ENCODE data around the gene ZDHHC22. TPM values are rescaled to one million over a fixed set of nuclear protein-coding genes. Genes with fewer than 3 reads are reported as not detected.

Gene ZDHHC22
- total RNA-seq, 2 experiments from 2014 or later = not detected

GRCh38 chr14:77110286-77110685 is 31.3 kb downstream of the ZDHHC22 start:
- intact Hi-C loops (cut with DNase I, micrococcal nuclease) = no loop called here
- H3K36me3 Mint-ChIP-seq (ENCODE audit: low read depth) = peaks cover 42% of the 10 kb centered on the region
- ChIA-PET CTCF (interaction anchor here (1.3 to 2.0 kb wide), 7 partner anchors 10 to 40 kb away, joined by 4 to 10 read pairs (median 4); no protein-coding TSS in a partner anchor), POLR2A (no interaction called here)
- H3K4me1 Mint-ChIP-seq = no peaks in the 10 kb centered on the region
- DNase-seq (no peak), ATAC-seq (no peak)
- H3K4me3 Mint-ChIP-seq = no peak overlapping the region
- no peaks in the 10 kb centered on the region for H3K27me3 Mint-ChIP-seq
- H3K9me3 Mint-ChIP-seq (ENCODE audit: low read depth) = no peaks in the 10 kb centered on the region
- H3K27ac Mint-ChIP-seq = no peak overlapping the region

DNA sequence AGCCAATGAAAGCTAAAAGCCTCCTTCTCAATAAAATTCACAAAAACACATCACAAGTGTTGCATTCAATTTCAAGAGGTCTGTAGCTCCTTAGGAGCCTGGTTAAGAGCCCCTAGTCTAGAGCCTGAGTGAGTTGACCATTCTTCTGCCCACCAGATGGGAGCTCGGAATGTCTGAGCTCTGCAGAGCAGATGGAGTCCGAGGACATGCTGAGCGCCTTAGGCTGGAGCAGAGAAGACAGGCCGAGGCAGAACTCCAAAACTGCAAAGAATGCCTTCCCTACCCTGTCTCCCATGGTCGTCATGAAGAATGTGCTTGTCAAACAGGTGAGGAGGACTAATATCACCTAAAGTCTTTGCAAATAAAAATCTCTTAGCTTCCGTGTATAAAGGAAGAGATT is 31.9 kb downstream of the ZDHHC22 start:
- Mint-ChIP-seq H3K27ac (no peak overlapping the region), H3K4me3 (no peak overlapping the region), H3K27me3 (no peaks in the 10 kb centered on the region), H3K36me3 (ENCODE audit: low read depth) (peaks cover 38% of the 10 kb centered on the region), H3K4me1 (no peaks in the 10 kb centered on the region), H3K9me3 (ENCODE audit: low read depth) (no peaks in the 10 kb centered on the region)
- CTCF ChIA-PET = interaction anchor here (1.1 to 2.0 kb wide), 5 partner anchors 10 to 334 kb away, joined by 3 to 10 read pairs (median 4); no protein-coding TSS in a partner anchor
- intact Hi-C loops (cut with DNase I, micrococcal nuclease) = no loop called here
- DNase-seq (no peak), ATAC-seq (no peak)
- POLR2A ChIA-PET = no interaction called here

- Mint-ChIP-seq H3K9me3 (ENCODE audit: low read depth) (no peaks in the 10 kb centered on the region), H3K27ac (no peak overlapping the region), H3K4me3 (no peak overlapping the region), H3K36me3 (ENCODE audit: low read depth) (peaks cover 38% of the 10 kb centered on the region), H3K27me3 (no peaks in the 10 kb centered on the region), H3K4me1 (no peaks in the 10 kb centered on the region)
- DNase-seq (no peak), ATAC-seq (no peak)
- ChIA-PET CTCF (interaction anchor here (1.1 to 1.8 kb wide), 4 partner anchors 9 to 335 kb away, joined by 3 to 10 read pairs (median 4); no protein-coding TSS in a partner anchor), POLR2A (interaction anchor here (0.9 kb wide), 1 partner anchor 16 kb away, joined by 4 read pairs; no protein-coding TSS in a partner anchor)
- intact Hi-C loops (cut with DNase I, micrococcal nuclease) = no loop called here
Observed at GRCh38 chr14:77108753-77109152, 32.8 kb downstream of the ZDHHC22 start.

DNA sequence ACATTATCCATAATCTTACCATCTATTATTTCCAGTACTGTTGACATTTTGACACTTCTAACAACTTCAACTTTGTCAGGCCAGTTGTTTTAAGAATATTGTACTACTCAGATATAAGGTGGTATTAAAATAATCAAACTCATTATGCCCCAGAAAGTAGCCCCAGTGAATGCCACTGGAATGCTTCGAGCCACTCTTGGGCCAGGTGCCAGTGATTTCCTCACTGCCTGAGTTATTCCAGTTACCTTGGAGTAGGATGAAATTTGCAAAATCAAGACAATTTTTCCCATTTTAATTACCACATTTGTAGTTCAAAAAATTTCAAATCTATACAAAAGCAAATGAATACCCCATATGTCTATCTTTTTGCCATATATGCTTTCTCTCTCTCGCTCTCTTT is 34.4 kb downstream of the ZDHHC22 start:
- Mint-ChIP-seq H3K36me3 (ENCODE audit: low read depth) (peaks cover 31% of the 10 kb centered on the region), H3K4me1 (no peaks in the 10 kb centered on the region), H3K27ac (no peak overlapping the region), H3K27me3 (no peaks in the 10 kb centered on the region), H3K4me3 (no peak overlapping the region), H3K9me3 (ENCODE audit: low read depth) (no peaks in the 10 kb centered on the region)
- DNase-seq (no peak), ATAC-seq (no peak)
- ChIA-PET POLR2A (no interaction called here), CTCF (interaction anchor here (0.8 kb wide), 1 partner anchor 18 kb away, joined by 4 read pairs; no protein-coding TSS in a partner anchor)
- intact Hi-C loops (cut with DNase I, micrococcal nuclease) = no loop called here

DNA sequence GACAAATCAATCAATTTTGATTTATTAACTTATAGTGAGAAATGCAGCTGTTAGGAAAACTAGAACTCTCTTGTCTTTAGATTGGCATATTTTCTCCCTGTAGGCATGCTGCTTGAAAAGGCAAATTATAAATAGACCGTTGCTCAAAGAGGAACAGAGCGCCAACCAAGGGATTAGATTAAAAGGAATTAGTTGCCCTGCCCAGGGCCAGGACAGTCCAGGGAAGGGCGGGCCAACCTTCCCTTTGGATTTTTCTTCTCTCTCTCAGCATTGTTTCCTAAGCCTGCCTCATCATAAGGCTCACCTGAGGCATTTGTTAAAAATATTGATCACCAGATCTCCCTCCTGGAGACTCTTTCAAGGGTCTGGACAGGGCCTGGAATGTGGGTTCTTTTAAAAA is 34.9 kb downstream of the ZDHHC22 start:
- H3K4me3 Mint-ChIP-seq = no peak overlapping the region
- no peak overlapping the region for H3K27ac Mint-ChIP-seq
- H3K4me1 Mint-ChIP-seq = no peaks in the 10 kb centered on the region
- H3K9me3 Mint-ChIP-seq (ENCODE audit: low read depth) = no peaks in the 10 kb centered on the region
- H3K27me3 Mint-ChIP-seq = no peaks in the 10 kb centered on the region
- DNase-seq (no peak), ATAC-seq (no peak)
- intact Hi-C loops (cut with DNase I, micrococcal nuclease) = no loop called here
- H3K36me3 Mint-ChIP-seq (ENCODE audit: low read depth) = peaks cover 28% of the 10 kb centered on the region
- ChIA-PET CTCF (interaction anchor here (1.3 to 2.2 kb wide), 2 partner anchors 11 to 14 kb away, joined by 4 to 8 read pairs; no protein-coding TSS in a partner anchor), POLR2A (no interaction called here)

DNA sequence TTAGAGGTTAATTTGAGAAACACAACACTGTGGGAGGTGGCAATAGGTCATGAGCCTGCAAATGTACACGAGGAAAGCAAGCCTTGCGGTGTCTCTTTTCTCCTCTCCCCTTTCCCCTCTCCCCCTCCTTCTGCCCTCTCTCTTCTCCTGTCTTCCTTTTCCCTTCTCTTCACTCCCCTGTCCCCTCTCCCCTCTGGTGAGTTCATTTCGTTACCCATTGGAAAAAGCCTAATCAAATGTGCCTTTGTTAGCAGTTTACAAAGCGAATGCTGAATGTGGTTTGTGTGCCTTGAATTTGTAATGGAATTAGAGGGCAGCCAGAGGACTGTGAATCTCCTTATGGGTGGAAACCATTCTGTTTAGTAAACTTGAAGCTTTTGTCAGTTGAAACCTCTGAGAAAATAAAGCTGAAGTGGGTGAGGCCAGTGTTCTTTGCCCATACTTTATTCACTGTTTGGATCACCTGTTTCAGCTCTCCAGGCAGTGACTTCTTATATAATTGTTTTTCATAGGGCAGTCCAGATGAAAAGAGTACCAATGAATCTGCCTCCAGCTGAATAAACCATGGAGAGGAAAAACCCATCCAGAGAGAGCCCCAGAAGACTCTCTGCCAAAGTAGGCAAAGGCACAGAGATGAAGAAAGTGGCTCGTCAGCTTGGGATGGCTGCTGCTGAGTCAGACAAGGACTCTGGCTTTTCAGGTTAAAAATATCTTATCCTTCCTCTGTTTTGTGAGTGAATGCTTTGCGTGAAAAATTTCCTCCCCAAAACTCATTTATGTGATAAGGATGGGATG is 36.2 kb downstream of the ZDHHC22 start:
- DNase-seq (no peak), ATAC-seq (no peak)
- CTCF ChIA-PET = interaction anchor here (1.2 to 2.2 kb wide), 5 partner anchors 10 to 230 kb away, joined by 4 to 8 read pairs (median 4); no protein-coding TSS in a partner anchor
- Mint-ChIP-seq H3K4me3 (no peak overlapping the region), H3K27ac (no peak overlapping the region), H3K4me1 (peaks cover 11% of the 10 kb centered on the region), H3K9me3 (ENCODE audit: low read depth) (no peaks in the 10 kb centered on the region), H3K27me3 (no peaks in the 10 kb centered on the region), H3K36me3 (ENCODE audit: low read depth) (peaks cover 23% of the 10 kb centered on the region)
- intact Hi-C loops (cut with DNase I, micrococcal nuclease) = no loop called here
- POLR2A ChIA-PET = no interaction called here

DNA sequence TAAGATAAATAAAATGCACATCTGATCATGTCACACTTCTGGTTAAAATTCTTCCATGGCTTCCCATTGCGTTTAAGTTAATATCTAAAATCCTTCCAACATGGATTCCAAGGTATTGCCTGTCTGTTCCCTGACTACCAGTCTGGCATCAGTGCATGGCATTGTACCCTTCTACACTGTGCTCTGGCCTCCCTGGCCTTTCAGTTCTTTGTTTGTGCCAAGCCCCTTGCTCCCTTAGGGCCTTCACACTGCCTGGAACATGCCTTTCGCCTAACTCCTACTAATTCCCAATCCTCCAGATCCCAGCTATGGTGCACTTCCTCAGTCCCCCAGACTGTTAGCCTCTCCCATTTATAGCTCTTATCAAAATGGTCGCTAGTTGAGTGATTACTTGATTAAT is 37.2 kb downstream of the ZDHHC22 start:
- H3K27ac Mint-ChIP-seq = no peak overlapping the region
- ATAC-seq (no peak), DNase-seq (no peak)
- CTCF ChIA-PET = interaction anchor here (0.6 to 2.2 kb wide), 6 partner anchors 9 to 267 kb away, joined by 3 to 8 read pairs (median 4); no protein-coding TSS in a partner anchor
- peaks cover 20% of the 10 kb centered on the region for H3K36me3 Mint-ChIP-seq (ENCODE audit: low read depth)
- no peaks in the 10 kb centered on the region for H3K27me3 Mint-ChIP-seq
- no peaks in the 10 kb centered on the region for H3K9me3 Mint-ChIP-seq (ENCODE audit: low read depth)
- H3K4me1 Mint-ChIP-seq = peaks cover 16% of the 10 kb centered on the region
- POLR2A ChIA-PET = no interaction called here
- H3K4me3 Mint-ChIP-seq = no peak overlapping the region
- intact Hi-C loops (cut with DNase I, micrococcal nuclease) = no loop called here

- Mint-ChIP-seq H3K9me3 (ENCODE audit: low read depth) (no peaks in the 10 kb centered on the region), H3K27me3 (no peaks in the 10 kb centered on the region), H3K27ac (no peak overlapping the region), H3K4me3 (no peak overlapping the region), H3K36me3 (ENCODE audit: low read depth) (peaks cover 19% of the 10 kb centered on the region), H3K4me1 (peaks cover 21% of the 10 kb centered on the region)
- DNase-seq (no peak), ATAC-seq (no peak)
- POLR2A ChIA-PET = no interaction called here
- CTCF ChIA-PET = interaction anchor here (0.6 to 1.7 kb wide), 3 partner anchors 19 to 267 kb away, joined by 3 to 5 read pairs (median 4); no protein-coding TSS in a partner anchor
- intact Hi-C loops (cut with DNase I, micrococcal nuclease) = no loop called here
Observed at GRCh38 chr14:77103951-77104350, 37.6 kb downstream of the ZDHHC22 start.

GRCh38 chr14:77103475-77103874 is 38.1 kb downstream of the ZDHHC22 start:
- H3K4me1 Mint-ChIP-seq = peaks cover 24% of the 10 kb centered on the region
- POLR2A ChIA-PET = no interaction called here
- ATAC-seq = no peak
- DNase-seq = no peak
- no peak overlapping the region for H3K4me3 Mint-ChIP-seq
- H3K9me3 Mint-ChIP-seq (ENCODE audit: low read depth) = no peaks in the 10 kb centered on the region
- CTCF ChIA-PET = interaction anchor here (0.8 to 1.7 kb wide), 2 partner anchors 17 to 20 kb away, joined by 5 to 6 read pairs; no protein-coding TSS in a partner anchor
- peaks cover 17% of the 10 kb centered on the region for H3K36me3 Mint-ChIP-seq (ENCODE audit: low read depth)
- no peak overlapping the region for H3K27ac Mint-ChIP-seq
- H3K27me3 Mint-ChIP-seq = no peaks in the 10 kb centered on the region
- intact Hi-C loops (cut with DNase I, micrococcal nuclease) = no loop called here

DNA sequence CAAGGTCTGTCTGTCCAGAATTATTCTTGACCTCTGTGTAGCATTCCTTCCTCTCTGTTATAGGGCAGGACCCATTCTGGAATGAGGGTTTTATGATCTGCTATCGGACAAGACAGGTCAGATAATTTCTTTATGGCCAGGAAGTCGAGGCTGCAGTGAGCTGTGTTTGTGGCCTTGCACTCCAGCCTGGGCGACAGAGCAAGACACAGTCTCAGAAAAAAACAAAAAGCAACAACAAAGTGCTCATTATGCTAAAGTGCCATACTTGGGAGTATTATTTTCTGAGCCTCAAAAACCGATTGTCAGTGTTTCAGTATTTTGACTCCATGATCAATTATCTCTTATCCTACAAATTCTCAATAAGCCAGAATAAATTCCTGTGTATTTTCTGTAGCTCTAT is 39.4 kb downstream of the ZDHHC22 start:
- ATAC-seq (no peak), DNase-seq (no peak)
- Mint-ChIP-seq H3K27ac (no peak overlapping the region), H3K36me3 (ENCODE audit: low read depth) (peaks cover 16% of the 10 kb centered on the region), H3K9me3 (ENCODE audit: low read depth) (no peaks in the 10 kb centered on the region), H3K4me1 (peaks cover 24% of the 10 kb centered on the region), H3K4me3 (no peak overlapping the region), H3K27me3 (no peaks in the 10 kb centered on the region)
- CTCF ChIA-PET = interaction anchor here (0.8 to 1.7 kb wide), 4 partner anchors 11 to 33 kb away, joined by 3 to 6 read pairs (median 3); no protein-coding TSS in a partner anchor
- intact Hi-C loops (cut with DNase I, micrococcal nuclease) = no loop called here
- POLR2A ChIA-PET = no interaction called here

DNA sequence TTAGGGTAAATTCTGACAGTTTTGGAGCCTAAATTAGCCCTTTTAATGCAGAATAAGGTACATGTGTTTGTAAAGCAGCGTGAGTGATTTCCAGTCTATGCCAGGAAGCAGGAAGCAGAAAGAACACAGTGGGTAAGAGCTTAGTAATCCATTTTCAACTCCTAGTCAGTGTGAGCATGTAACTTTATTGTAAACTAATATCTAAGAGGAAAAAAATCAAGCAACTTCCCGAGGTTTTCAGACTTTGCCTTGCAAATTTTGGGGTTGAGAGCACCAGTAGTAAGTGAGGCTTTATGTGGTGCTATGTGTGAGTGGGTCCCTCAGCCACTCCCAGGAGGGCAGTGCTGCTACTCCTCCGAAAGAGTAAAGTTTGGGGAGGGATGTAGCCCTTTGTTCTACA is 40.6 kb downstream of the ZDHHC22 start:
- H3K36me3 Mint-ChIP-seq (ENCODE audit: low read depth) = peaks cover 7% of the 10 kb centered on the region
- no peaks in the 10 kb centered on the region for H3K9me3 Mint-ChIP-seq (ENCODE audit: low read depth)
- POLR2A ChIA-PET = interaction anchor here (0.7 to 2.2 kb wide), 2 partner anchors 12 to 22 kb away, joined by 3 to 6 read pairs; no protein-coding TSS in a partner anchor
- intact Hi-C loops (cut with DNase I, micrococcal nuclease) = no loop called here
- CTCF ChIA-PET = interaction anchor here (0.7 to 3.8 kb wide), 8 partner anchors 8 to 225 kb away, joined by 3 to 31 read pairs (median 4); no protein-coding TSS in a partner anchor
- H3K4me1 Mint-ChIP-seq = peaks cover 35% of the 10 kb centered on the region
- H3K27ac Mint-ChIP-seq = no peak overlapping the region
- DNase-seq = no peak
- H3K27me3 Mint-ChIP-seq = no peaks in the 10 kb centered on the region
- no peak for ATAC-seq
- no peak overlapping the region for H3K4me3 Mint-ChIP-seq

All from activated CD4-positive, alpha-beta T cell treated with anti-CD3 and anti-CD28 coated beads for 36 hours (primary cell).